Activated CD4-positive, alpha-beta T cell treated with anti-CD3 and anti-CD28 coated beads, Interleukin-2, amount 50 U/mL, for 16 hours (primary cell): Measurements from ENCODE around the gene KBTBD12.

Experiments used
- DNase-seq: peaks from one replicate; pipeline ENCODE4 v3.0.0-alpha.2; 2020

KBTBD12 gene

GRCh38 chr3:128036119-128036518 is 121.1 kb downstream of the KBTBD12 start:
- DNase-seq = no peak
